AG10803 (cell line): ENCODE measurements around the gene PDGFA.

Experiments used
- DNase-seq: peaks from one replicate; pipeline ENCODE4 v3.0.0; 2010; ENCODE audit warnings: low read depth
- H3K4me3 ChIP-seq: 2 replicates; pipeline ENCODE4 v1.5.1; 2011; ENCODE audit warnings: mild to moderate bottlenecking, low read length, control low read depth
- TF ChIP-seq, protein P1 (sequence below): conservative IDR thresholded peaks from 2 replicates; pipeline ENCODE4 v1.5.1; 2011; ENCODE audit warnings: mild to moderate bottlenecking, low read length, control low read depth, inconsistent platforms

The PDGFA gene

GRCh38 chr7:483656-484355 lies 35.8 kb downstream of the PDGFA start:
- TF ChIP-seq, protein P1, sequence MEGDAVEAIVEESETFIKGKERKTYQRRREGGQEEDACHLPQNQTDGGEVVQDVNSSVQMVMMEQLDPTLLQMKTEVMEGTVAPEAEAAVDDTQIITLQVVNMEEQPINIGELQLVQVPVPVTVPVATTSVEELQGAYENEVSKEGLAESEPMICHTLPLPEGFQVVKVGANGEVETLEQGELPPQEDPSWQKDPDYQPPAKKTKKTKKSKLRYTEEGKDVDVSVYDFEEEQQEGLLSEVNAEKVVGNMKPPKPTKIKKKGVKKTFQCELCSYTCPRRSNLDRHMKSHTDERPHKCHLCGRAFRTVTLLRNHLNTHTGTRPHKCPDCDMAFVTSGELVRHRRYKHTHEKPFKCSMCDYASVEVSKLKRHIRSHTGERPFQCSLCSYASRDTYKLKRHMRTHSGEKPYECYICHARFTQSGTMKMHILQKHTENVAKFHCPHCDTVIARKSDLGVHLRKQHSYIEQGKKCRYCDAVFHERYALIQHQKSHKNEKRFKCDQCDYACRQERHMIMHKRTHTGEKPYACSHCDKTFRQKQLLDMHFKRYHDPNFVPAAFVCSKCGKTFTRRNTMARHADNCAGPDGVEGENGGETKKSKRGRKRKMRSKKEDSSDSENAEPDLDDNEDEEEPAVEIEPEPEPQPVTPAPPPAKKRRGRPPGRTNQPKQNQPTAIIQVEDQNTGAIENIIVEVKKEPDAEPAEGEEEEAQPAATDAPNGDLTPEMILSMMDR: no peak
- H3K4me3 ChIP-seq: no peak overlapping the region
- DNase-seq: no peak

DNA sequence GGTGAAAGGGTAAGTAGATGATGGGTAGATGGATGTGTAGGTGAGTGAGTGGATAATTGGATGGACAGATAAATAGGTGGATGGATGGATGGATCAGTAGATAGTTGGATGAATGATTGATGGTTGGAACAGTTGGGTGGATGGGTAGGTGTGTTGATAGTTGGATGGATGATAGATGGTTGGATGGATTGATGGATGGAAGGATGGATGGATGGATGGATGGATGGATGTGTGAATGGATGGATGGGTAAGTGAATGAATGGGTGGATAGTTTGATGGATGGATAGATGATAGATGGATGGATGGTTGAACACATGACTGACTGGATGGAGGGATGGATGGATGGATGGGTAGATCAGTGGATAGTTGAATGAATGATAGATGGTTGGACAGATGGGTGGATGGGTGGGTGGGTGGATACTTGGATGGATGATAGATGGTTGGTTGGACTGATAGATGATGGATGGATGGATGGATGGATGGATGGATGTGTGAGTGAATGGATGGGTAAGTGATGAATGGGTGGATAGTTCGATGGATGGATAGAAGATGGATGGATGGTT lies 37.0 kb downstream of the PDGFA start:
- TF ChIP-seq, protein P1: no peak
- H3K4me3 ChIP-seq: no peak overlapping the region
- no peak for DNase-seq

DNA sequence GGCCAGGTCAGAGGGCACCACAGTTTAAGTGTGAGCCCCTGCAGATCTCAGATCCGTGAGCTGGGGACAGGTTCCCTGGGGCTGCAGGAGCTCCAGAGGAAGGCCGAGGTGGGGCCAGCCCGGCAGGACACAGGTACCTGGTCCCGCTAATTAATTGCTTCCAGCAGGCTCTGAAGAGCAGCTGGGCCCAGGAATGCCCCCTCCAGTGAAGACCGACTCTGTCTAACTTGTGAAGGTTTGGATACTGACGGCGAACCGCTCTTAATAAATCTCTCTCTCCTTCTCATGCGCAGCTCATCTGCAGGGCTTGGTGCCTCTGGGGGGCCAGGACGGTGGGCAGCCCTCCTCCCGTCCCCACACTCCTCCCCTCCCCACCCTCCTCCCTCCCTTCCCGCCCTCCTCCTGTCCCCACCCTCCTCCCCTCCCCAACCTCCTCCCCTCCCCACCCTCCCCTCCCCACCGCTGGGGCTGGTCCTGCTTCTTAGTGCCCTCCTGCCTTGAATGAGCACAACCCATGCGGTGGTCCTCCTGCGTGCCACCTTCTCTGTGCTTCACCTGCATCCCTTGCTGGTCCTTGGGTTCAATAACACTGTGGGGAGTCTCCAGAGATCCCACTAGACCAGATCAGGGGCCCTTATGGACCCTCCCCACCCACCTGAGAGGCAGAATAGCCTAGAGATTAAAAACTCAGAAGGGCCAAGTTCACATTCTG lies 38.3 kb downstream of the PDGFA start:
- H3K4me3 ChIP-seq: no peak overlapping the region
- TF ChIP-seq, protein P1: no peak
- no peak for DNase-seq

- no peak overlapping the region for H3K4me3 ChIP-seq
- TF ChIP-seq, protein P1: no peak
- DNase-seq: no peak
Observed at GRCh38 chr7:480531-481218, 39.0 kb downstream of the PDGFA start.

DNA sequence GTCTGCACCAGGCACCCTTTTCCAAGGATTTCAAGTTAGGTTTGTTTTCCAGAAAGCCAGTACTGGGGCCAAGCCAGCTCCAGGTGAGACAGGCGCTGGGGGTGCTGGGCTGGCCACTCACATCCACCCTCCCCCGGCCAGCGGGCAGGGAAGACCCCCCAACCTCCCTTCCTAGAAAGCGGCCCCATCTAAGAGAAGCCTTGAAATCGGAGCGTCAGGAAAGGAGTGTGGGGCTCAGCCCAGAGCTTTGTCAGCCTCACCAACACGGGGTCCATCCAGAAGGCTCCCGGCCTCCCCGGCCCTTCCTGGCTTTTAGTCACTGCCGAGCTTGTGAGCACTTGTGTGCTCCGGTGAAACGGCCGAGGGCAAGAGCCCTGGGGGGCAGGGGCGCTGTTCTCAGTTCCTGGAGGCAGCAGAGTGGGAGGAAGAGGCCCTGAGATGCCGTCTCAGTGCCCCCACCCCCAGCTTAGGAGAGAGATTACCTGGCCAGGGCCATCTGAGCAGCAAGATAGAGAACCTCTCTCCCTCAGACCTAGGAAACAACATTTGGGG lies 39.6 kb downstream of the PDGFA start:
- H3K4me3 ChIP-seq: no peak overlapping the region
- TF ChIP-seq, protein P1: no peak
- no peak for DNase-seq

DNA sequence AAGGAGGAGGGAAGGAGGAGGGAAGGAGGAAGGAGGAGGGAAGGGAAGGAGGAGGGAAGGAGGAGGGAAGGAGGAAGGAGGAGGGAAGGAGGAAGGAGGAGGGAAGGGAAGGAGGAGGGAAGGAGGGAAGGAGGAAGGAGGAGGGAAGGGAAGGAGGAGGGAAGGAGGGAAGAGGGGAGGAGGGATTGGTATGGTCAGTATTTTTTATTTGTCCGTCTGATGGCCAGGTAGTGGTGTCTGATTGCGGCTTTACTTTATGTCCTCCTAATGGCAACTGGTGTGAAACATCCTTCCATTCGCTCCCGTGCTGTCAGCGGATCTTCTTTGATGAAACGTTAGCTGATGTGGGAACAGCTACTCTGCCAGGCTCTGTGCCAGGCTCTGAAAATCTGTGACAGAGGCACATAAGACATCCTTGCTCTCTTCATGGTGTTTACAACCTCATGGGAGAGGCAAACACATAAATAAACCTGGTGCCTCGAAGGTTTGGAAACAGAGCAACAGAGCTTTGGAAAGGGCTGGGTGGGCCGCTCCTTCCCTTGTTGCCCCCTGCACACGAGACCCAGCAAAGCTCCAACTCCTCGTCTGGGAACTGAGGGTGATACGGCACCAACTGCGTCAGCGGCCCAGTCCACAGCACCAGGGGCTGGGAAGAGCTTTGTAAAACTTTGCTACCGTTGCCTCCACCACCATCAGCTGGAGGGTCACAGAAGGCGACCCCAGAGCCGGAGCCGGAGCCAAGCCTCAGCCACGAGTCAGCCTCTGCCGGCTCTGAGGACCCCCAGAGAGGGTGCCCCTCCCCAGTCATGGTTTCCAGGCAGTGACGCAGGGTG lies 40.3 kb downstream of the PDGFA start:
- H3K4me3 ChIP-seq: no peak overlapping the region
- TF ChIP-seq, protein P1: no peak
- peak; percentile 12 for DNase-seq
